ENCODE data around the gene YPEL5.
"Not testable (repeated sequence)": the region's sequence is repeated elsewhere in the genome, so short reads cannot be mapped to it uniquely, and the experiment has no call there.

The YPEL5 gene

GRCh38 chr2:30139131-30139870 lies 7.5 kb upstream of the YPEL5 start:
- DNase-seq: peak; percentile 14

- no peak for DNase-seq
These were observed 5.7 kb upstream of the YPEL5 start for GRCh38 chr2:30141136-30141535.

- no peak for DNase-seq
These were observed 2.5 kb upstream of the YPEL5 start for GRCh38 chr2:30144260-30144659.

GRCh38 chr2:30144951-30145350 lies 1.9 kb upstream of the YPEL5 start:
- not testable (repeated sequence) for DNase-seq

- DNase-seq: no peak
These were observed 926 bp upstream of the YPEL5 start for GRCh38 chr2:30145826-30146336.

- no peak for DNase-seq
These were observed 448 bp downstream of the YPEL5 start for GRCh38 chr2:30147196-30147714.

GRCh38 chr2:30147715-30148610 lies 1.2 kb downstream of the YPEL5 start:
- DNase-seq: peak; percentile 71

GRCh38 chr2:30148850-30149249 lies 2.0 kb downstream of the YPEL5 start:
- peak; percentile 23 for DNase-seq

GRCh38 chr2:30149513-30149912 lies 2.7 kb downstream of the YPEL5 start:
- DNase-seq: no peak

GRCh38 chr2:30149976-30150375 lies 3.2 kb downstream of the YPEL5 start:
- DNase-seq: no peak

- DNase-seq: no peak
These were observed 4.0 kb downstream of the YPEL5 start for GRCh38 chr2:30150786-30151185.

GRCh38 chr2:30152385-30152784 lies 5.6 kb downstream of the YPEL5 start:
- DNase-seq: no peak

- DNase-seq: no peak
These were observed 8.4 kb downstream of the YPEL5 start for GRCh38 chr2:30155202-30155601.

- DNase-seq: no peak
These were observed 9.3 kb downstream of the YPEL5 start for GRCh38 chr2:30155889-30156658.

GRCh38 chr2:30157616-30158015 lies 10.8 kb downstream of the YPEL5 start:
- no peak for DNase-seq

- DNase-seq: no peak
These were observed 13.0 kb downstream of the YPEL5 start for GRCh38 chr2:30159766-30160165.

GRCh38 chr2:30161929-30162706 lies 15.3 kb downstream of the YPEL5 start:
- no peak for DNase-seq

GRCh38 chr2:30162806-30163205 lies 16.0 kb downstream of the YPEL5 start:
- no peak for DNase-seq

- DNase-seq: no peak
These were observed 17.5 kb downstream of the YPEL5 start for GRCh38 chr2:30164131-30164925.

GRCh38 chr2:30165050-30165520 lies 18.3 kb downstream of the YPEL5 start:
- DNase-seq: peak; percentile 87

GRCh38 chr2:30165617-30166016 lies 18.8 kb downstream of the YPEL5 start:
- DNase-seq: no peak

All from activated CD4-positive, alpha-beta T cell treated with anti-CD3 and anti-CD28 coated beads, Interleukin-2, amount 50 U/mL, for 16 hours (primary cell).